HG03066 (cell line): ENCODE data around the gene RMC1.

Experiments used
- ATAC-seq: cut with Tn5 transposase; IDR thresholded peaks from one replicate; pipeline ENCODE4 v1.9.1; 2021; ENCODE audit warnings: low read depth; ENCODE audit not compliant: unreplicated experiment

RMC1 gene

DNA sequence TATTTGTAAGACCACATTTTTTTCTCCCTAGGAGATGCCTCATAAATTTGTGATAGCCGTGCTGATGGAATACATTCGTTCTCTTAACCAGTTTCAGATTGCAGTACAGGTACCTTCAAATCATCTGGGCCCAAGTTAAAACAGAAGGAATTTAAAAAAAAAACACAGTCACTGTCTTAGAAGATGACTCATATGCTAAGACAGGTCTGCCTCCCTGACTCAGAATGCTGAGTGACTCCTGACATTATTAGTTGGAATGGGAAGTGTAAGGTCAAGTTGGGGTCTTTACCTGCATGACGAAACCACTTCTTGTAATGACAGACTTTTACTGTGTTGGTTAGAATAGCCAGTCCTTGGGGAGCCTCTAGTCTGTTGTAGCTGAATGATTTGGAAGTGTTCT is 26.3 kb downstream of the RMC1 start:
- no peak for ATAC-seq

DNA sequence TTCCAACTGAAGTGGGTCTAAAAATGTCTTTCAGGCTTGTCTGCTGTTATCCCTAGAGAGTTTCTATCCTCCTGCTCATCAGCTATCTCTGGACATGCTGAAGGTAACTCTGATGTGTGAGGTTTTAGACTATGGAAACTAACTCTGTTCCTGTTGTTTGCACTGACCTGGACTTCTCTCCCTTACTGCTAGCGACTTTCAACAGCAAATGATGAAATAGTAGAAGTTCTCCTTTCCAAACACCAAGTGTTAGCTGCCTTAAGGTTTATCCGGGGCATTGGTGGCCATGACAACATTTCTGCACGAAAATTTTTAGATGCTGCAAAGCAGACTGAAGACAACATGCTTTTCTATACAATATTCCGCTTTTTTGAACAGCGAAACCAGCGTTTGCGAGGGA is 26.9 kb downstream of the RMC1 start:
- no peak for ATAC-seq

DNA sequence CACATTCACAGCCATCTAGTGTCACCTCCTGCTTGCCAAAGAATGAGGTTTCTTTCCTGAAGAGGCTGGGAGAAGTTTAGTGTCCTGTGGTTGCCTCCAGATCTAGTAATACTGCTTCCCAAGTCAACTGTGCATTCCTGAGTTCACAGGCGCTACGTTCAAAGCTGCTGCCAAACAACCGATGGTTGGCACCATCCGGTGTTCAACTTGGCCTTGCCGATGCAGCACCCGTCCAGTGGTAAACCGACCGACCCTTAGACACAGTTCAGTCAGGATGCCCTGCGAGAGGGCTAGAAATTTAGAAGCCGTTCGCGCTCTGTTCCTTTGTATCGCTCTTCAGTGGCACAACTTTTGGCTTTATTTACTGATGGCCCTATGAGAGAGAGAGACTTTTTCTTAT is 28.6 kb downstream of the RMC1 start:
- no peak for ATAC-seq

DNA sequence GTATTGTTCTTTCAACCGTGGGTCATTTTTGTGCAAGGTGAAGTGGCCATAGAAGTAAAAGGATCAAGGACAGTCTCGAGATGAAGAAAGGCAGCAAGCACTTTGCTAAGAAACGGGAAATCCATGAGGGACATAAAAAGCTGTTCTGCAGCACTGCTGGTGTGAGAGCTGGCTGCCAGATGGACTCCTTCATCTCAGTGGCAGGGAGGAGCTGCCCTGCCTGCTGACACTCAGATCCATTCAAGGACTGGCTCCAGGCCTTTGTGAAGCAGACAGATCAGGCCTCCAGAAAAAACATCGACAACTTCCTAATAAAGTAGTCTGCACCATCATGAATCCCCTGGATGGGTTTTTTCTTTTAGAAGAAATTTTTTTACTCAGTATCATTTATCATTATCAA is 29.5 kb downstream of the RMC1 start:
- ATAC-seq, result no peak

DNA sequence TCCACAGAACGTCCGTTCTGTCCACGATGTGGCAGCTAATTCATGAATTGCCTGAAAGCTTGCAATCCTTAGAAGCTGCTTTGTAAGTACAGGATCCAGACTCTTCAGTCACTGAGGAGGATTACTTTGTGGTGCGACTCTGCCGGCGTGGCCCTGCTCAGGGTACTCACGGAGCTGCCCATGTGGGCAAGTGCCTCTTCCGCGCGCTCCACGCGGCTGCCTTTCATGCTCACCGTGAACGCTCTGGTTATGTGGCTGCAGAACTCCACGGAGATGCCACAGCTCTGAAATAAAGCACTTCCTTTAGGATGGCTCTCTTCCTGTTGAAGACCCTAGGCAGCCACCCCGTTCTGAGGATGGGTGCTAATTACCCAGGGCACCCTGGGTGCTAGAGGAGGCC is 31.0 kb downstream of the RMC1 start:
- ATAC-seq, result no peak

DNA sequence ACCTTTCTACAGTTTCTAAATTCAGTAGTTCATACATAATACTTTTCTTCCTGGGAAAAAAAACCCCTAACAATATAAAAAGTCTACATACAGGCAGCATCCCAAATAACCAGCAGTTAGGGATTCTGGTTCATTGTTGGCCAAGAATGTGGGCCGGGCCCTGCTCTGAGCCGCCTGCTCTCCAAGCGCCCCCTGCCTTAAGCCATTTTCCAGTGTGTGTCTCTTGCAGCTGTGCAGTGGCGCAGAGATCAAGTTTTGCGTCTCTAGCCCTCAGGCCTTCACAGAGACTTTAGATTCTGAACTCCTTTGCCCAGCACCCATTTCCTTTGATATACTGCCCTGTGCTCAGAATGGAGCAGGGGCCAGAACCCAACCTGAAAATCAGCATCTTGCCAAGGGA is 32.9 kb downstream of the RMC1 start:
- ATAC-seq, result no peak

DNA sequence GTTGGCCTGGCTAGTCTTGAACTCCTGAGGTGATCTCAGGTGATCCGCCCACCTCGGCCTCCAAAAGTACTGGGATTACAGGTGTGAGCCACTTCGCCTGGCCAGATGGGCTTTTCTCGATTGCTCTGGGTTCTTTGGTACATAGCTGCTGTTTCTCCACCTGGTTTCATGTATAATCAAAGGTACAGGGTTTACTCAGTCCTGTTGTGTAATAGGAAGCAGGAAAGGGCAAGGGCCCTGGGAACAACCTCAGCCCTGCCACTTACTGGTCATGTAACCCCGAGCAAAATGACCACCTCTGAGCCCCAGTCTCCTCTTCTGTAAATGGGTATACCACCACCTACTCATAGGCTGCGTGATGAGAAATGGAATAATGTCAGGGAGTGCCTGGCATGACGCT is 34.0 kb downstream of the RMC1 start:
- ATAC-seq, result no peak

DNA sequence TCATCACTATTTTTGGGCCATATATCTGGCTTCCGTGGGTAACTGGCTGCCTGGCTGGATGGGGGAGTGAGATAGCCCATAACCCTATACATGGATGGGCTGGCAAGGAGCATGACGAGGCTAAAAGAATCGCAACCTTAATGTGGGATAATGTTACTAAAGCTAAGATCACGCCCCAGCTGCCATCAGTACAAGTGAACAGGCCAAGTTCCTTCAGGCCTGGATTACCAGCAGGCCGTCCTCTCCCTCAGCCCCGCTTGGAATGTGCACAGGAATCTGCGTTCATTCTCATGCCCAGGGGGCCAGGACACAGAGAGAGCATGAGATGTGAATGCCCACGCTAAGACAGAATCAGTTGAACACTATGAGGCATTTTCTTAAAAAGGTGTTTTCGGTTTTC is 34.7 kb downstream of the RMC1 start:
- no peak for ATAC-seq

DNA sequence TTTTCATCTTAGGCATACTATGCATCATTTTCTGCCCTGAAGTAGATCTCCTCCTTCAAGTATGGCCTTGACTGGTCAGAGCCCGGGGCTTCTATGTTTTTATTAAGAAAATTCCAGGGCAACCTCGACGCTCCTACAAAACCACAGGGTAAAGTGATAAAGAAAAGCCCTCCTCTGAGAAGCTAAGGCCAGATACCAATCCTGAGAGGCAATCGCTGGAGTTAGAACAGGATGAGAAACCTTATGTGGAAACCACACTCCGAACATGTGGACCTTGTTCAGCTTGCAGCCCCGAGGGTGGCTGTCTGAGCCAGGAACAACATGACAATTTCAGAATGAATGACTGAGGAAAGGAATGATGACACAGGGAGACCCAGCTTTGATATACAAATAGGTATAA is 35.6 kb downstream of the RMC1 start:
- ATAC-seq, result no peak

DNA sequence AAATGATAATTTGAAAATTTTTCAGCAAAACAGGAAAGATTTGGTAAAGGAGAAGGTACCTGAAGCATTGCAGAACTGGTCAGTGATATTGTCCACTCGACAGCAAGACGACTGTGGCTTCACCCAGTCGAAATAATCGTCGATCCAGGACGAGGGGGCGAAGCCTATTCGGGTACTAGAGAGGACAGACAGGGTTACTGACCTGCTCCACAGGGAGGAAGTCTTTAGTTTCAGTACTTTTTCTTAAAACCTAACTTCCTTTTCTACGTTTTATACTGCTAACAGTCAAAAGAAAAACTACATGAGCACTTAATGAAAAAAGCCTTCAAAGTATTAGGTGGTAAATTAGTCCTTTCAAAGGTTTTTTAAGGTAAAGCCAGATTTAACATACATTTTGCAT is 36.0 kb downstream of the RMC1 start:
- ATAC-seq, result no peak

DNA sequence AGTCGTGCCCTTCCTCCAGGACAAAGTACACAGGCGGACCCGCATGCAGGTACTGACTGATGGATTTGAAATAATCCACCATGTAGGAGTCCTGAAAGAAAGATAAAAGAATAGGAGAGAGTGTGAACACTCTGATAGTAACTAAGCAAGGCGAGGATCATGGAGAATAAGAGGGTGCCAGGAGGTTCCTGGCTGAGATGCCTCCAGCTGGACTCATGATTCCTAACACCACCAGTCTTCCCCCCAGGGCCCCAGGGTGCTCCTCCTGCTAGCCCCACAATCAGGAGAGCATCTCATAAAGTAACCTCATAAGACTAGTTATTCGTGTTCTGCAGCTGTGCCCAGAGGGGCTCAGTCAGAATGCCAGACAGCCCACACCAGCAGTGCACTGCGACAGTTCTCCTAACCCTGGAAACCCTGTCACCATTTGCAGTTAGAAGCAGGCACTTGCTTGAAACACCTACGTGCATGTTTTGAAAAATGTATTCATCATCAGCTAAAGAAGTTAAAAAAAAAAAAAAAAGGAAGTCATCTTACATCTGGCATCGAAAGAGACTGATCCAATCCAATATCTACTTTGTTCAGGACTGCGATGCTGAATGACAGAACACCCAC is 36.7 kb downstream of the RMC1 start:
- ATAC-seq, result no peak

DNA sequence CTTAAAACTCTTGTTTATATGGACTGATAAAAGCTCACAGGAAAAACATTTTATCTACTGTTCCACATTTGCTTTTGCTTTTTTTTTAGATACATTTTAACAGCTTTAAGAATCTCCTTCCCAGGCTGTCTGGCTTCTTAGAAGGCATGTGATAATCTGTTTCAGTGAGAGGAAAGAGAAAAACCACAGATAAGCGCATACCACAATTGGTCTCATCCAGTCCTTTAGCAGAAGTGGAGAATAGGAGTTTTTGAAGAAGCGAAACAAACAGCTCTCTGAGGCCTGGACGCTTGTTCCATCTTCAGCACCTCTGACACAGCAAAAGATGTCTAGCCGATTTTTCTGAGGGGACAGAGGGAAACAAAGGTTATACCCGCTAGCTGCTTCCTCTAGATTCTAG is 37.6 kb downstream of the RMC1 start:
- peak; percentile 71 for ATAC-seq

DNA sequence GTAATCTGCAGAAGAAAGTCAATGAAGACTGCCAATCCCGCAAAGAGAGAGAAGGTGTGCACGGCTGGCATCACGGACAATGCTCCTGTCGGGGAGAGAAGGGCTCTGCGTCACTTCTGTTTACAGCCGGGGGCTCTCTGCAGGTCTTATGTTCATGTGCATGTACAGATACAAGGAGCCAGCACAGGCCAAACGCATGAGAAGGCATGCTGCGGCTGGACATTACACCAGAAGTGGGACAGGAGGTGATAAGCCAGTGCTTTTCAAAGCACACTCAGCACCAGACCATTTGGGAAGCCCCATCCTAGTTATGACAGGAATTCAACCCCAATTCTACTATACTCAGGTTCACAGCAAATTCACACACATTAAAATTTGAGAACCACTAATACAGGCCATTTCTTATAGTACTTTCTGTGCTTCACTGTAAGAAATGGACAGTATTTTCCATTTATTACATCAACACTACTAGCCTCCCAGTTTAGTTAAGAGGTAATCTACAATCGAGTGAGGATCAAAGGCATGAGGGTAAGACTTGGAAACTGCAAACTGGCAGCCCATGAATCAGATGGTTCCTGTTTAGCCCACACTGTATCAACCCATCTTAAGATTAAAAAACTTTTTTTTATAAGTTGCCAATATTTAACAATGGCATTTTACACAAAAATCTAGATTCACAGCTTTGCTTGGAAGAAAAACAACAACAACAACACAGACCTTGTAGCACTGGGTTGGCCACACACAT is 38.2 kb downstream of the RMC1 start:
- no peak for ATAC-seq

DNA sequence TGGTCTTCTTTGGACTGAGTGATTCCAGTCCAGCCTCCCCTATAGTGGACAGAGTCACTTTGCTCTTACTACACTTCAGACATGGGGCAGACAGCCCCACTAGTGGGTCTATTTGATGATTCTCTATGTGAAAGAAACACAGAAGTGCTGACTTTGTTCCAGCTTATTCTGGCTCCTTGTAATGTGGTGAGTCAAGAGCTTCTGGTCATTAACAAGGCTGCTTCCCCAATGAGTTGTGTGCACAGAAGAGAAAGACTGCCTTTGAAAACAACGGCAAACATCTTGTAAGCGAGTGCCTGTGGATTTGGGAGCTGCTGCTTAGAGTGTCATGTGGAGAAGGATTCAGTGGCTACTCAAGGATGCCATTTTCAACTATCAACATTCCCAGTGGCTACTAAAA is 39.1 kb downstream of the RMC1 start:
- ATAC-seq, result no peak

DNA sequence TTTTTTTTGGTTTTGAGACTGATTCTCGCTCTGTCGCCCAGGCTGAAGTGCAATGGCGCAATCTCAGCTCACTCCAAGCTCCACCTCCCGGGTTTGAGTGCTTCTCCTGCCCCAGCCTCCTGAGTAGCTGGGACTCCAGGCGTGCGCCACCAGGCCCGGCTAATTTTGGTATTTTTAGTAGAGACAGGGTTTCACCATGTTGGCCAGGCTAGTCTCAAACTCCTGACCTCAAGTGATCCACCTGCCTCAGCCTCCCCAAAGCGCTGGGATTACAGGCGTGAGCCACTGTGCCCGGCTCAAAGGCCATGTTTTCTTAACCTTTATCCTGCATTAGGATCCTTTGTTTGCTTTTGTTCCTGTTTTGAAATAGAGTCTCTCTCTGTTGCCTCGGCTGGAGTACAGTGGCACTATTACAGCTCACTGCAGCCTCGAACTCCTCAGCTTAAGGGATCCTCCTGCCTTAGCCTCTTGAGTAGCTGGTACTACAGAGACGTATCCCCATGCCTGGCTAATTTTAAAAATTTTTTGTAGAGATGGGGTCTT is 42.0 kb downstream of the RMC1 start:
- no peak for ATAC-seq

DNA sequence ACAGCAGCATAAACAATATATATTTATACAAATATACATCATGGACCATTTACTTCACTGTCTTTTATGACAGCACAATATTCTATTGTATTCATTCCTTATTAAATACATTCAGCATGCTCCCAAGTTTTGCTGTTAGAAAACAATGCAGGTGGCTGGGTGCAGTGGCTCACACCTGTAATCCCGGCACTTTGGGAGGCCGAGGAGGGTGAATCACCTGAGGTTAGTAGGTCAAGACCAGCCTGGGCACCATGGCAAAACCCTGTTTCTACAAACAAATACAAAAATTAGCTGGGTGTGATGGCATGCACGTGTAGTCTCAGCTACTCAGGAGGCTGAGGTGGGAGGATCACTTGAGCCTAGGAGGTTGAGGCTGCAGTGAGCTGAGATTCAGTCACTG is 44.0 kb downstream of the RMC1 start:
- ATAC-seq, result no peak

DNA sequence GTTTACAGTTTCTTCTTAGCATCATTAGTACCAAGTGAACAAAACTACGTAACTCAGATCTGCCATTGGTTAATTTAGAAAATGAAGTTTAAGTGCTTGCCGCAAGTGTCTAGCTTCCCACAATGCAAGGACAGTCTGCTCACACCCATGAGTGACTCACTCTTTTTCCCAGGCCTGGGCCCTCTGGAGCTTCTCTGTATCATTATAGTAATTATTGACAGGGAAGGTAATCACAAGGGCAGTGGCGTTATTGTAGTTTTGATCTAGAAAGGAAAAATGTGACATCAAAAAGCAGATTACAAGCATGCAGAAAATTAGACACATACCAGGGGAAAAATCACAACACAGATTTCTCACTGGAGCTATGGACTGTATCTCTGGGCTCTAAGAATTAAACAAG is 44.5 kb downstream of the RMC1 start:
- no peak for ATAC-seq

DNA sequence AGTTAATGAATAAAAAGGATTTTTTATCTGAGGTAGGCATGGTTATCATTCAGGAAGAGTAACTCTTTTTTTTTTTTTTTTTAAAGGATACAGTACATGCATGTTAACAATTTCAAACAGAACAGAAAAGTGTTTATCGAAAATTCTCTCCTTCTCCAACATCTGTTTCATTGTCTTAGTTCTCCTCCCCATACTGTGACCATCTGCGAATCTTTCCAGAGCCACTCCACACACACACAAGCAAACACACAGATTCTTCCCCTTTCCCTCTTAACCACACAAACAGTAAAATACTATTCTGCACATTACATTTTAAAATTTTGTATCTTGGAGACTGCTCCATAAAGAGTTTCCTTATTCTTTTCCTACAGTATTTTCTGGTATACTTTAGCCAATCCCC is 45.0 kb downstream of the RMC1 start:
- ATAC-seq, result no peak

DNA sequence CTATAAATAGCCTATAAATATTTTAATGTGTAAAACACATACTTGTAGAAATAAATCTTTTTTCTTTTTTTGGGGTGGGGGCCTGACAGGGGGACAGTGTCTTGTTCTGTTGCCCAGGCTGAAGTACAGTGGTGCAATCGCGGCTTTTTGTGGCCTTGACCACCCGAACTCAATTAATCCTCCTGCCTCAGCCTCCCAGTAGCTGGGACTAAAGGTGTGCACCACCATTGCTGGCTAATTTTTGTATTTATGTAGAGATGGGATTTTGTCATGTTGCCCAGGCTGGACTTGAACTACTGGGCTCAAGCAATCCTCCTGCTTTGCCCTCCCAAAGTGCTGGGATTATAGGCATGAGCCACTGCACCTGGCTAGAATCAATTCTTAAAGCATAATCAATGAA is 45.4 kb downstream of the RMC1 start:
- ATAC-seq, result no peak

DNA sequence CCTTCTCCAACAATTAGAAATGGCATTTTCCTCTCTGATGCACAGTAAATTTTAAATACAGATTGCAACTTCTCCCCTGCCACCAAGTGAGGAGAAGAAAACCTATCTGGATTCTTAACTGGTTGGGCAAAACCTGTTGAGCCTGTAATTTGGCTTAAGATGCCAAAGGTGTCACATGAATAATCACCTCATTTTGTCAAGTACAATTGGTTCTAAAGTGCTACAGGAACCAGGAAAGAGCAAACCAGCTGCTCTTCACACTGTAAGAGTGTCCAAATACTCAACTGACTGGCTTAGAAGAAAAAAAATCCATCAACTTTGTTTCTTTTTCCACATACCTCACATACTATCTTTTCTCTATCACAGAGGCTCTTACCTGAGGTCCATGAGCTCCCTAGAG is 47.6 kb downstream of the RMC1 start:
- no peak for ATAC-seq

DNA sequence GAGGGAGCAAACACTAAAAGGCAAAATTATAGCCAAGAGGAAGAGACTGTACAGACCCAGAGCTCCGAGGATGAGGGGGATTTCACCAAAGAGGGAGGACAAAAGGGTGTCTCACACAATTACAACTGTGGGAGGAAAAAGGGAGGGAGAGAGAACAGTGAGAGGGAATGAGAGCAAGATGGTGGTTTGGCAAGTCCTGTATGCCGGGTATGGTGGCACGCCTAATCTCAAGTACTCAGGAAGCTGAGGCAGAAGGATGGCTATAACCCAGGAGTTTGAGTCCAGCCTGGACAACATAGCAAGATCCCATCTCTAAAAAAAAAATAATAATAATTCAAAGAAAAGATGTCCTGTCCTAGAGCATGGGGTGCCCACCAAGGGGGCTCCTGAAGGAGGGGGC is 48.7 kb downstream of the RMC1 start:
- no peak for ATAC-seq

DNA sequence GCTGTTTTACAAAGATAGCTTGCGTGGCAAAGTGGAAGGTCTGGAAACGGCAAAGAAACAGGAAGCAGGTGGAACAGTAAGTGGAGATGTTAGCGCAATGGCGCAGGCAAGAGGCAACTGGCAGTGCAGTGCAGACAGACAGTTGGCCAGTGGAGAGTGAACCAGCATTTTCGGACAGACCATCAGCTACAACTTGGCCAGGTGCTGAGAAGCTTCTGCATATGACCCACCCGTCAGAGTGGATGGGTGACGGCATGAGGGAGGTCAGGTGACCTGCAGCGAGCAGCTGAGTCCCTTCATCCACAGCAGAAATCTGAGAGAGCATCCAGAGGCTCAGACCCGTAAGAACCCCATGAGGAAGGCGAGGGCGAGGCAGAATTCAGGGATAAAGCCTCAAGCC is 49.2 kb downstream of the RMC1 start:
- ATAC-seq, result no peak
